ENCODE data around the gene CPPED1. TPM values are rescaled to one million over a fixed set of nuclear protein-coding genes. Genes with fewer than 3 reads are reported as not detected.

The CPPED1 gene
- polyA plus RNA-seq, 3 donors: 100 to 292 (median 259) TPM

DNA sequence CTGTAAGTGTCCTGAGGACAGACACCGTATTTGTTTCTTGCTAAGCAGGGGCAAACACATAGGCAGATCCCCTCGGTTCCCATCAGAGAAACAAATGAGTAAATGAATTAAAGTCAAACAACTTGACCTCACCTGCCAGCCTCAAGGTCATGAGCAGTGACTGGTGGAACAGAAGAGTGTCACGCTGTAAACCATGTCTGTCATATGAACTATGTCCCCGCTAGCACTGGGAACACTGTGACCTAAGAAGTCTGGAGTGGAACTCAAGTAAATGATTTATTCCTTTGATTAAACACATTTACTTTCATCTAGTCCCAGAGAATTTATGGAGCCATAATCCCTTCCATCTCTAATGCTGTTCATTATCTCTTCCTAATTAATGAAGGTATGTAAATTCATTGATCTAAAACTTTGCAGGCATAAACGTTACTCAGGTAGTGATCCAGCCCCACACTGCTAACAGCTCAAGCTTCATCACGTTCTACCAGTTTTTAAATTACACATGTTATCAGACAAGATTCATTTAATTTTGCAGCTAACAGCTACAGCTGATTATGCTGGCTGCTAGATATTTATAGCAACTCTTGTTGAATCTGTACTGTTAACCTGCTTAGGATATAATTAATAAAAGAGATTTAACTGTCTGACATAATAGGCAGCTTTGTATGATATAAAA lies 38.7 kb downstream of the CPPED1 start:
- Histone ChIP-seq H2AFZ (ENCODE audit: insufficient read depth, low read depth, low read length, poor library complexity, severe bottlenecking) (no peak overlapping the region), H3K27ac (ENCODE audit: low read depth in 1 of 2, low read length in 2 of 2) (no peak overlapping the region), H3K4me3 (replicated peaks in 1 of 3; ENCODE audit: low read depth in 2 of 3, low read length in 3 of 3) (no peak overlapping the region), H3K79me2 (ENCODE audit: insufficient read depth, low read length) (peaks cover 84% of the 10 kb centered on the region), H3K27me3 (ENCODE audit: control insufficient read depth in 2 of 2, insufficient read depth in 2 of 2, low read length in 2 of 2) (no peaks in the 10 kb centered on the region), H3K4me2 (replicated peaks; ENCODE audit: extremely low read depth, low read length, poor library complexity, severe bottlenecking) (no peak overlapping the region), H3K36me3 (replicated peaks in 1 of 2; ENCODE audit: control insufficient read depth in 1 of 2, insufficient read depth in 2 of 2, low read length in 2 of 2) (peaks cover 32 to 81% of the 10 kb centered on the region in 2 donors), H3K4me1 (ENCODE audit: control insufficient read depth in 1 of 2, insufficient read depth in 2 of 2, low read length in 2 of 2) (no peaks in the 10 kb centered on the region), H3K9ac (ENCODE audit: insufficient read depth, low read length, poor library complexity, severe bottlenecking) (no peak overlapping the region), H3K9me3 (replicated peaks in 1 of 2; ENCODE audit: control insufficient read depth in 1 of 2, insufficient read depth in 1 of 2, low read length in 2 of 2) (no peaks in the 10 kb centered on the region), H4K20me1 (ENCODE audit: insufficient read depth, low read length) (peaks cover 100% of the 10 kb centered on the region)
- intact Hi-C loops (cut with micrococcal nuclease): no loop called here
- Mint-ChIP-seq H3K27ac (no peak overlapping the region), H3K27me3 (ENCODE audit: low read depth in 3 of 3) (no peaks in the 10 kb centered on the region), H3K4me1 (peaks cover 7% of the 10 kb centered on the region), H3K36me3 (peaks cover 24 to 73% of the 10 kb centered on the region in 2 donors), H3K4me3 (no peak overlapping the region), H3K9me3 (peaks cover 0 to 5% (median 0%) of the 10 kb centered on the region in 7 donors)
- 100% methylated on average over 1 of the region's 6 CpGs for WGBS (ENCODE audit: insufficient coverage)
- TF ChIP-seq, protein P1, sequence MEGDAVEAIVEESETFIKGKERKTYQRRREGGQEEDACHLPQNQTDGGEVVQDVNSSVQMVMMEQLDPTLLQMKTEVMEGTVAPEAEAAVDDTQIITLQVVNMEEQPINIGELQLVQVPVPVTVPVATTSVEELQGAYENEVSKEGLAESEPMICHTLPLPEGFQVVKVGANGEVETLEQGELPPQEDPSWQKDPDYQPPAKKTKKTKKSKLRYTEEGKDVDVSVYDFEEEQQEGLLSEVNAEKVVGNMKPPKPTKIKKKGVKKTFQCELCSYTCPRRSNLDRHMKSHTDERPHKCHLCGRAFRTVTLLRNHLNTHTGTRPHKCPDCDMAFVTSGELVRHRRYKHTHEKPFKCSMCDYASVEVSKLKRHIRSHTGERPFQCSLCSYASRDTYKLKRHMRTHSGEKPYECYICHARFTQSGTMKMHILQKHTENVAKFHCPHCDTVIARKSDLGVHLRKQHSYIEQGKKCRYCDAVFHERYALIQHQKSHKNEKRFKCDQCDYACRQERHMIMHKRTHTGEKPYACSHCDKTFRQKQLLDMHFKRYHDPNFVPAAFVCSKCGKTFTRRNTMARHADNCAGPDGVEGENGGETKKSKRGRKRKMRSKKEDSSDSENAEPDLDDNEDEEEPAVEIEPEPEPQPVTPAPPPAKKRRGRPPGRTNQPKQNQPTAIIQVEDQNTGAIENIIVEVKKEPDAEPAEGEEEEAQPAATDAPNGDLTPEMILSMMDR (IDR thresholded peaks at IDR 0.05): no peak
- no peak for DNase-seq

DNA sequence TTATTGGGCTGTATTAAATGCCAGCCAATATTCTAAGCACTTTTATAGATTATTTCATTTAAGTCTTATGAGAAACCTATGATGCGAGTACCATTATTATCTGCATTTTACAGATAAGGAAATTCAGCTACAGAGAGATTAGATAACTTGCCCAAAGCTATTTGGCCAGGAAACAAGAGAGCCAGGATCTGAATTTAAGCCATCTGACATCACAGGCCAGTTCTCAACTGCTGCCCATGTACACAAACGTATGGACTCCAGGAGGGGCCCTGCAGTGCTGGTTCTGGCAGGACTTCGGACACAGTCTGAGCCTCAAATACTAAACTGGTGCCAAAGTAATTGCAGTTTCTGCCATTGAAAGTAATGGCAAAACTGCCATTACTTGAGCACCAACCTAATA lies 40.2 kb downstream of the CPPED1 start:
- H3K4me2 ChIP-seq (replicated peaks; ENCODE audit: extremely low read depth, low read length, poor library complexity, severe bottlenecking): no peak overlapping the region
- DNase-seq: no peak
- WGBS (ENCODE audit: insufficient coverage): 95% methylated on average over 2 of the region's 3 CpGs
- Mint-ChIP-seq H3K4me1 (peaks cover 12% of the 10 kb centered on the region), H3K4me3 (no peak overlapping the region), H3K27ac (peak overlapping the region in 1 of 7 donors; percentile 63), H3K36me3 (peaks cover 21 to 75% of the 10 kb centered on the region in 2 donors), H3K27me3 (ENCODE audit: low read depth in 3 of 3) (no peaks in the 10 kb centered on the region), H3K9me3 (peaks cover 0 to 5% (median 0%) of the 10 kb centered on the region in 7 donors)
- H3K36me3 ChIP-seq (replicated peaks in 1 of 2; ENCODE audit: control insufficient read depth in 1 of 2, insufficient read depth in 2 of 2, low read length in 2 of 2): peaks cover 34 to 83% of the 10 kb centered on the region in 2 donors
- no peak overlapping the region for H3K27ac ChIP-seq (ENCODE audit: low read depth in 1 of 2, low read length in 2 of 2)
- H4K20me1 ChIP-seq (ENCODE audit: insufficient read depth, low read length): peaks cover 100% of the 10 kb centered on the region
- no peaks in the 10 kb centered on the region for H3K27me3 ChIP-seq (ENCODE audit: control insufficient read depth in 2 of 2, insufficient read depth in 2 of 2, low read length in 2 of 2)
- no peak overlapping the region for H2AFZ ChIP-seq (ENCODE audit: insufficient read depth, low read depth, low read length, poor library complexity, severe bottlenecking)
- H3K79me2 ChIP-seq (ENCODE audit: insufficient read depth, low read length): peaks cover 89% of the 10 kb centered on the region
- TF ChIP-seq, protein P1 (IDR thresholded peaks at IDR 0.05): no peak
- intact Hi-C loops (cut with micrococcal nuclease): no loop called here
- no peaks in the 10 kb centered on the region for H3K4me1 ChIP-seq (ENCODE audit: control insufficient read depth in 1 of 2, insufficient read depth in 2 of 2, low read length in 2 of 2)
- H3K9ac ChIP-seq (ENCODE audit: insufficient read depth, low read length, poor library complexity, severe bottlenecking): no peak overlapping the region
- H3K4me3 ChIP-seq (replicated peaks in 1 of 3; ENCODE audit: low read depth in 2 of 3, low read length in 3 of 3): no peak overlapping the region
- H3K9me3 ChIP-seq (replicated peaks in 1 of 2; ENCODE audit: control insufficient read depth in 1 of 2, insufficient read depth in 1 of 2, low read length in 2 of 2): no peaks in the 10 kb centered on the region
